Endothelial cell of umbilical vein (primary cell): ENCODE data around the gene OPN1SW. TPM values are rescaled to one million over a fixed set of nuclear protein-coding genes. Genes with fewer than 3 reads are reported as not detected.

Experiments used
- BruUV-seq: library from RNA; stranded (reverse); fragments of 400-500 nt; replicated peaks from 2 replicates; lab custom pipeline; 2021; lab: Mats Ljungman, UMichigan
- CTCF ChIA-PET: fragments of 300-600, 350-600 bp; sonication (Branson Sonifier 250); formaldehyde crosslinking; loops from one replicate; lab custom pipeline; 2021; ENCODE audit warnings: antibody characterized with exemption, inconsistent platforms; lab: Charles Lee
- POLR2A ChIA-PET: fragments of 300-600, 350-600 bp; sonication (Branson Sonifier 250); formaldehyde crosslinking; loops from one replicate; lab custom pipeline; 2021; ENCODE audit warnings: antibody characterized with exemption, inconsistent platforms; lab: Charles Lee
- DNase-seq: peaks from one replicate; pipeline ENCODE4 v3.0.0-alpha.2; 2011; ENCODE audit warnings: low read depth, low spot score
- FAIRE-seq: peaks from 2 replicates; lab custom pipeline; 2011; peaks lifted over from hg19 to GRCh38; lab: Jason Lieb, UNC
- H2AFZ ChIP-seq: 2 replicates; pipeline ENCODE4 v1.6.0; 2012; ENCODE audit warnings: low read depth, low read length, control low read depth, inconsistent platforms
- H3K27ac ChIP-seq: 2 replicates; pipeline ENCODE4 v1.5.1; 2011; ENCODE audit warnings: low read depth, mild to moderate bottlenecking, control low read depth, low read length, moderate library complexity; ENCODE audit not compliant: insufficient read depth
- H3K27me3 ChIP-seq, 2 experiments: 2 replicates each; pipeline versions ENCODE4 v1.6.0 to v1.6.1; 2011; ENCODE audit warnings: low read length in 2 of 2, mixed read lengths in 1 of 2; ENCODE audit not compliant: control insufficient read depth in 2 of 2, insufficient read depth in 2 of 2
- H3K36me3 ChIP-seq, 2 experiments: 2 replicates in 1 of 2; 3 replicates in 1 of 2; pipeline ENCODE4 v1.5.1; 2011; ENCODE audit warnings: low read length in 2 of 2, mild to moderate bottlenecking in 1 of 2, moderate library complexity in 1 of 2; ENCODE audit not compliant: control insufficient read depth in 2 of 2, insufficient read depth in 2 of 2; ENCODE audit errors: extremely low read depth in 1 of 2
- H3K4me1 ChIP-seq: 3 replicates; pipeline ENCODE4 v1.5.1; 2011; ENCODE audit warnings: mild to moderate bottlenecking, low read length; ENCODE audit not compliant: control insufficient read depth, insufficient read depth; ENCODE audit errors: extremely low read depth
- H3K4me2 ChIP-seq: 2 replicates; pipeline ENCODE4 v1.6.1; 2011; ENCODE audit warnings: low read length, control low read depth, mixed read lengths; ENCODE audit not compliant: insufficient read depth
- H3K4me3 ChIP-seq, 3 experiments: fragments of 200-600 bp in 1 of 3; sonication (generic), shearing (Covaris generic) in 1 of 3; replicated peaks in 1 of 3; 2 replicates each; pipeline ENCODE4 v1.5.1; 2011 to 2016; ENCODE audit warnings: control low read depth in 3 of 3, low read length in 3 of 3, mild to moderate bottlenecking in 2 of 3, inconsistent platforms in 1 of 3, low read depth in 1 of 3, moderate library complexity in 1 of 3; ENCODE audit not compliant: insufficient read depth in 1 of 3
- H3K79me2 ChIP-seq: 2 replicates; pipeline ENCODE4 v1.6.0; 2012; ENCODE audit warnings: low read length, inconsistent platforms; ENCODE audit not compliant: control insufficient read depth, insufficient read depth
- H3K9ac ChIP-seq: replicated peaks from 2 replicates; pipeline ENCODE3; 2011; ENCODE audit warnings: low read length, control low read depth; ENCODE audit not compliant: insufficient read depth; ENCODE audit errors: extremely low read depth
- H3K9me1 ChIP-seq: replicated peaks from 3 replicates; pipeline ENCODE4 v1.6.0; 2011; ENCODE audit warnings: mild to moderate bottlenecking, low read length; ENCODE audit not compliant: control insufficient read depth, insufficient read depth; ENCODE audit errors: extremely low read depth
- H3K9me3 ChIP-seq: replicated peaks from 2 replicates; pipeline ENCODE4 v1.5.1; 2012; ENCODE audit warnings: low read length, inconsistent platforms; ENCODE audit not compliant: control insufficient read depth, insufficient read depth
- H4K20me1 ChIP-seq: replicated peaks from 2 replicates; pipeline ENCODE3; 2011; ENCODE audit warnings: mild to moderate bottlenecking, low read length; ENCODE audit not compliant: control insufficient read depth, insufficient read depth; ENCODE audit errors: extremely low read depth
- CTCF ChIP-seq, 2 donors: IDR thresholded peaks; 1 replicate in 1 of 2; 2 replicates in 1 of 2; pipeline ENCODE4 v1.5.1; 2011; ENCODE audit warnings: low read length in 2 of 2, mild to moderate bottlenecking in 2 of 2, moderate library complexity in 2 of 2, control low read depth in 1 of 2, inconsistent platforms in 1 of 2, low read depth in 1 of 2; ENCODE audit not compliant: insufficient read depth in 1 of 2; ENCODE audit errors: extremely low read depth in 1 of 2
- EZH2 ChIP-seq: IDR thresholded peaks from 2 replicates; pipeline ENCODE4 v1.6.1; 2012; ENCODE audit warnings: borderline replicate concordance, low read depth, mild to moderate bottlenecking, moderate library complexity, low read length, inconsistent platforms; ENCODE audit not compliant: severe bottlenecking
- FOS ChIP-seq: IDR thresholded peaks from 2 replicates; pipeline ENCODE4 v1.6.1; 2011; ENCODE audit warnings: mild to moderate bottlenecking, low read length, moderate library complexity, borderline replicate concordance; ENCODE audit not compliant: insufficient read depth
- GATA2 ChIP-seq: IDR thresholded peaks from 2 replicates; pipeline ENCODE4 v1.7.0; 2011; ENCODE audit warnings: low read depth, mild to moderate bottlenecking, moderate library complexity, mixed read lengths, low read length; ENCODE audit not compliant: insufficient read length, insufficient read depth
- JUN ChIP-seq: IDR thresholded peaks from 2 replicates; pipeline ENCODE4 v1.6.1; 2011; ENCODE audit warnings: borderline replicate concordance, low read depth; ENCODE audit not compliant: insufficient read length, insufficient read depth
- MYC ChIP-seq: IDR thresholded peaks from one replicate; pipeline ENCODE4 v1.6.1; 2011; ENCODE audit warnings: mild to moderate bottlenecking, low read depth, low read length
- POLR2A ChIP-seq: IDR thresholded peaks from 2 replicates; pipeline ENCODE4 v1.6.1; 2012; ENCODE audit warnings: low read depth, mild to moderate bottlenecking, control low read depth, low read length
- POLR2AphosphoS5 ChIP-seq: IDR thresholded peaks from 2 replicates; pipeline ENCODE4 v1.6.1; 2012; ENCODE audit warnings: low read depth, mild to moderate bottlenecking, control low read depth, low read length, moderate library complexity; ENCODE audit not compliant: insufficient read depth
- dilution Hi-C: fragments of 300-500 bp; cut with MboI; formaldehyde crosslinking; loops from one replicate; pipeline ENCODE4 v1.15.0; 2019; ENCODE audit warnings: low sequenced_read_pairs; ENCODE audit not compliant: extremely low pct_ligation_motif_present
- intact Hi-C: fragments of 100-400 bp; cut with micrococcal nuclease; formaldehyde crosslinking; loops from one replicate; pipeline ENCODE4 v1.10.0; 2022
- polyA plus RNA-seq, 4 experiments: library from polyadenylated mRNA; depleted of rRNA in 3 of 4; stranded (reverse) in 3 of 4; unstranded in 1 of 4; fragments of >200 nt; gene quantifications; 2 replicates each; pipeline versions ENCODE4 v1.2.1 to v1.2.3, GENCODE V29; 2011 to 2012; ENCODE audit warnings: missing spikeins in 1 of 4
- total RNA-seq: library from RNA; stranded (reverse); gene quantifications from 2 replicates; pipeline ENCODE4 v1.2.3, GENCODE V29; 2021
- TF ChIP-seq, protein P1 (sequence below): IDR thresholded peaks from 2 replicates; pipeline ENCODE4 v1.6.1; 2011; ENCODE audit not compliant: insufficient read depth, insufficient read length

Gene OPN1SW
- total and polyA plus RNA-seq, 2 donors (not counting 3 experiments of a cell fraction or from before 2014, with no cell fraction given), result not detected

DNA sequence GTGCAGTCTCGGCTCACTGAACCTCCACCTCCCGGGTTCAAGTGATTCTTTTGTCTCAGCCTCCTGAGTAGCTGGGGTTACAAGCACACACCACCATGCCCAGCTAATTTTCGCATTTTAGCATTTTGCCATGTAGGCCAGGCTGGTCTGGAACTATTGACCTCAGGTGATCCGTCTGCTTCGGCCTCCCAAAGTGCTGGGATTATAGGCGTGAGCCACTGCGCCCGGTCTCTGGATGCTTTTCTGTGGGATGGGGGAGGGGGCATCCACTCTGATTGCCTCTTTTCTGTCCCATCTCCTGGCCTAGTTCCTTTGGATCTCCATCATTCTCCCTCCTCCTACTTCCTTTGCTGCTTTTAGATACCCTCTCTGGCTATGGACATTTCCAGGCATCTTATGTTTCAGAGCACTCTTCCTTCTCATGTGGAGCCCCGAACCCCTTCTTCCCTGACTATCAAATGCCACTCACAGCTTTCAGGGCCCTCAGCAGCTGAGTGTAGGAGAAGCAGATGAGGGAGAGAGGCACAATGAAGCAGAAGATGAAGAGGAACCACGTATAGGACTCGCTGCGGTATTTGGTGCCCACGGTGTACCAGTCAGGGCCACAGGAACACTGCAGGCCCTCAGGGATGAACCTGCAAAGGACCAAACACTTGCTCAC is 1.4 kb downstream of the OPN1SW start:
- peaks cover 3% of the 10 kb centered on the region for H3K9me3 ChIP-seq
- H3K27ac ChIP-seq, result no peak overlapping the region
- intact Hi-C loops (no loop called here), dilution Hi-C loops (no loop called here)
- H4K20me1 ChIP-seq, result no peaks in the 10 kb centered on the region
- ChIA-PET CTCF (interaction anchor here (1.5 to 1.6 kb wide), 2 partner anchors 36 to 42 kb away, joined by 3 read pairs; no protein-coding TSS in a partner anchor), POLR2A (no interaction called here)
- H3K4me3 ChIP-seq, result no peak overlapping the region
- H3K4me1 ChIP-seq, result peaks cover 2% of the 10 kb centered on the region
- DNase-seq (no peak), FAIRE-seq (no peak)
- no peak overlapping the region for H3K4me2 ChIP-seq
- H3K79me2 ChIP-seq, result no peaks in the 10 kb centered on the region
- peaks cover 17 to 19% of the 10 kb centered on the region in 2 experiments for H3K36me3 ChIP-seq
- no peak overlapping the region for H2AFZ ChIP-seq
- no TSS peak for BruUV-seq
- H3K9me1 ChIP-seq, result no peaks in the 10 kb centered on the region
- no peaks in the 10 kb centered on the region for H3K27me3 ChIP-seq
- TF ChIP-seq CTCF (IDR thresholded peaks at IDR 0.05; ENCODE audit: extremely low read depth in 1 of 2, insufficient read depth in 1 of 2, low read depth in 1 of 2, low read length in 2 of 2) (no peak), EZH2 (no peak), JUN (no peak), MYC (no peak), POLR2AphosphoS5 (no peak), POLR2A (no peak), GATA2 (no peak), FOS (no peak)
- TF ChIP-seq, protein P1, sequence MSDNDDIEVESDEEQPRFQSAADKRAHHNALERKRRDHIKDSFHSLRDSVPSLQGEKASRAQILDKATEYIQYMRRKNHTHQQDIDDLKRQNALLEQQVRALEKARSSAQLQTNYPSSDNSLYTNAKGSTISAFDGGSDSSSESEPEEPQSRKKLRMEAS, result no peak
- no peak overlapping the region for H3K9ac ChIP-seq
